GM23338 (cell line): ENCODE results near the gene ASGR1. TPM values are rescaled to one million over a fixed set of nuclear protein-coding genes. Genes with fewer than 3 reads are reported as not detected.

Source experiments
- ATAC-seq: fragments of 200-7000 bp; cut with Tn5 transposase; 3 replicates; pipeline ENCODE4 v1.9.1; 2020
- DNase-seq: peaks from one replicate; pipeline ENCODE4 v3.0.0-alpha.2; 2015; ENCODE audit warnings: low spot score
- H2AFZ ChIP-seq: fragments of 200-600 bp; sonication (generic); 2 replicates; pipeline ENCODE4 v1.8.0; 2016; ENCODE audit warnings: antibody characterized with exemption, mild to moderate bottlenecking, moderate library complexity
- H3F3A ChIP-seq: fragments of 200-600 bp; sonication (generic); replicated peaks from 2 replicates; pipeline ENCODE4 v1.8.0; 2017; ENCODE audit warnings: antibody characterized with exemption, mixed run types, low read depth
- H3K27ac ChIP-seq: fragments of 200-600 bp; sonication (generic); 2 replicates; pipeline ENCODE4 v1.6.1; 2016; ENCODE audit warnings: low read depth
- H3K27me3 ChIP-seq: fragments of 200-600 bp; sonication (generic); 2 replicates; pipeline ENCODE4 v1.8.0; 2016; ENCODE audit warnings: mild to moderate bottlenecking, mixed run types, moderate library complexity; ENCODE audit not compliant: insufficient read depth
- H3K36me3 ChIP-seq: fragments of 200-600 bp; sonication (generic); 2 replicates; pipeline ENCODE4 v1.8.0; 2016; ENCODE audit warnings: mild to moderate bottlenecking; ENCODE audit not compliant: insufficient read depth
- H3K4me1 ChIP-seq: fragments of 200-600 bp; sonication (generic); 2 replicates; pipeline ENCODE4 v1.8.0; 2016; ENCODE audit warnings: mild to moderate bottlenecking, moderate library complexity; ENCODE audit not compliant: insufficient read depth
- H3K4me2 ChIP-seq: fragments of 200-600 bp; sonication (generic); 2 replicates; pipeline ENCODE4 v1.7.1; 2017; ENCODE audit warnings: mixed run types
- H3K4me3 ChIP-seq: fragments of 200-600 bp; sonication (generic); 2 replicates; pipeline ENCODE4 v1.6.1; 2016; ENCODE audit warnings: mixed run types
- H3K79me2 ChIP-seq: fragments of 200-600 bp; sonication (generic); replicated peaks from 2 replicates; pipeline ENCODE4 v1.8.0; 2017; ENCODE audit warnings: mild to moderate bottlenecking; ENCODE audit not compliant: insufficient read depth
- H3K9me2 ChIP-seq: fragments of 200-600 bp; sonication (generic); 2 replicates; pipeline ENCODE4 v1.8.0; 2017; ENCODE audit not compliant: insufficient read depth
- H4K20me1 ChIP-seq: fragments of 200-600 bp; sonication (generic); replicated peaks from 2 replicates; pipeline ENCODE4 v1.8.0; 2017; ENCODE audit warnings: mild to moderate bottlenecking; ENCODE audit not compliant: insufficient read depth
- H3K27ac Mint-ChIP-seq: 2 replicates; pipeline ENCODE4 v1.8.0; 2020; ENCODE audit warnings: inconsistent platforms, mild to moderate bottlenecking, moderate library complexity, mixed read lengths
- H3K27me3 Mint-ChIP-seq: 3 replicates; pipeline ENCODE4 v1.8.0; 2022; ENCODE audit warnings: low read depth, mild to moderate bottlenecking, moderate library complexity, mixed read lengths, inconsistent platforms; ENCODE audit not compliant: insufficient read depth, poor library complexity
- H3K36me3 Mint-ChIP-seq: 3 replicates; pipeline ENCODE4 v1.8.0; 2021; ENCODE audit warnings: low read depth, mild to moderate bottlenecking, inconsistent platforms, moderate library complexity, mixed read lengths
- H3K4me1 Mint-ChIP-seq: 3 replicates; pipeline ENCODE4 v1.8.0; 2020; ENCODE audit warnings: mild to moderate bottlenecking, inconsistent platforms, mixed read lengths
- H3K4me3 Mint-ChIP-seq: 3 replicates; pipeline ENCODE4 v1.8.0; 2021; ENCODE audit warnings: moderate library complexity, mild to moderate bottlenecking, inconsistent platforms, mixed read lengths
- H3K9me3 Mint-ChIP-seq: 3 replicates; pipeline ENCODE4 v1.8.0; 2020; ENCODE audit warnings: moderate library complexity, mild to moderate bottlenecking, inconsistent platforms, mixed read lengths
- CREB1 ChIP-seq: fragments of 250-450 bp; sonication (Bioruptor Pico); IDR thresholded peaks from 2 replicates; pipeline ENCODE4 v1.5.0; 2020; ENCODE audit warnings: low read depth, mild to moderate bottlenecking, moderate library complexity
- EZH2phosphoT487 ChIP-seq: fragments of 200-600 bp; sonication (generic); IDR thresholded peaks from one replicate; pipeline ENCODE4 v1.8.1; 2018; ENCODE audit warnings: antibody characterized with exemption; ENCODE audit not compliant: unreplicated experiment
- NANOG ChIP-seq: IDR thresholded peaks from 2 replicates; pipeline ENCODE4 v1.6.1; 2016; ENCODE audit warnings: antibody characterized with exemption, borderline replicate concordance
- POLR2AphosphoS5 ChIP-seq: IDR thresholded peaks from 2 replicates; pipeline ENCODE4 v1.6.1; 2016; ENCODE audit warnings: antibody characterized with exemption, low read depth
- STAT1 ChIP-seq: IDR thresholded peaks from one replicate; pipeline ENCODE4 v1.6.1; 2016; ENCODE audit warnings: antibody characterized with exemption; ENCODE audit not compliant: unreplicated experiment
- ZNF114 ChIP-seq: fragments of 250-450 bp; sonication (Bioruptor Pico); IDR thresholded peaks from 2 replicates; pipeline ENCODE4 v1.5.0; 2020; ENCODE audit warnings: mild to moderate bottlenecking, moderate library complexity
- ZNF331 ChIP-seq: fragments of 250-450 bp; sonication (Bioruptor Pico); IDR thresholded peaks from 2 replicates; pipeline ENCODE4 v1.5.0; 2020; ENCODE audit warnings: low read depth, mild to moderate bottlenecking, moderate library complexity
- polyA plus RNA-seq: library from polyadenylated mRNA; unstranded; fragments of >200 nt; fragmentation: Nextera tagmentation; extraction: Ambion mirVana; gene quantifications from 2 replicates; pipeline ENCODE4 v1.2.1, GENCODE V29; 2016
- total RNA-seq: library from RNA; depleted of rRNA; stranded (reverse); fragments of >200 nt; shearing (Covaris generic); gene quantifications from 2 replicates; pipeline ENCODE4 v1.2.3, GENCODE V29; 2014
- TF ChIP-seq, protein P1 (sequence below): fragments of 250-450 bp; sonication (Bioruptor Pico); IDR thresholded peaks from 2 replicates; pipeline ENCODE4 v1.5.0; 2020; ENCODE audit warnings: mild to moderate bottlenecking, moderate library complexity

Gene ASGR1
- total and polyA plus RNA-seq, 2 experiments from 2014 or later = 8.3 to 9.0 TPM

DNA sequence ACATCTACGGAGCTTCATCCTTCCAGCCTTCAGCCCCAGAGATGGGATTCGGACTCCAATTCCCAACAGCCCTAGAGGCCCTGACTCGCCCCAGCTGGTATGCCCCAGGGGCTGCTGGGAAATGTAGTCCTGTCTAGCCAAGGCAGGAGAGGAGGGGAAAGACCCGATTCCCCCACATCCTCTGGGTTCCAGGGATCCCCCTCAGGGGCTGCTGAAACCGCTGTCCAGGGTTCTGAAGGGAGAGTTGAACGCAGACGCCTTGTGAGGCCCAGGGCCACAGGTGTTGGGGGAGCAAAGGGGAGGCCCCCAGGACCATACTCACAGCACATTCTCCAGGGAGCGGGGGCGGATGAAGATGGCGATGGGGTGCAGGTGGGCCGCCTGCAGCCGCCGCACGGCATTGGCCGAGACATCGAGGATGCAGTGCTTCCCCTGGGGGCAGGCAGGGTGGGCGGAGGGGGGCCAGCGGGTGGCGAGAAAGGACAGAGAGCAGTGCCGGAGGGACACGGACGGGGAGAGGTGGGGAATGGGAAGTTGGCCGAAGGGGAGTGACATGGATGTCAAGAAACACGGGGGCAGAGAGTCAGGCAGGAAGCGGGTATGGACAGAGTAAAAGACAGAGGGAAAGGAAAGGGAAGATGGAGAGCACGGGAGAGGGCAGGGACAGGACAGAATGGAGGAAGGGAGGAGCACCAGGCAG, 12.6 kb upstream of the ASGR1 start (continued):
- TF ChIP-seq, protein P1, sequence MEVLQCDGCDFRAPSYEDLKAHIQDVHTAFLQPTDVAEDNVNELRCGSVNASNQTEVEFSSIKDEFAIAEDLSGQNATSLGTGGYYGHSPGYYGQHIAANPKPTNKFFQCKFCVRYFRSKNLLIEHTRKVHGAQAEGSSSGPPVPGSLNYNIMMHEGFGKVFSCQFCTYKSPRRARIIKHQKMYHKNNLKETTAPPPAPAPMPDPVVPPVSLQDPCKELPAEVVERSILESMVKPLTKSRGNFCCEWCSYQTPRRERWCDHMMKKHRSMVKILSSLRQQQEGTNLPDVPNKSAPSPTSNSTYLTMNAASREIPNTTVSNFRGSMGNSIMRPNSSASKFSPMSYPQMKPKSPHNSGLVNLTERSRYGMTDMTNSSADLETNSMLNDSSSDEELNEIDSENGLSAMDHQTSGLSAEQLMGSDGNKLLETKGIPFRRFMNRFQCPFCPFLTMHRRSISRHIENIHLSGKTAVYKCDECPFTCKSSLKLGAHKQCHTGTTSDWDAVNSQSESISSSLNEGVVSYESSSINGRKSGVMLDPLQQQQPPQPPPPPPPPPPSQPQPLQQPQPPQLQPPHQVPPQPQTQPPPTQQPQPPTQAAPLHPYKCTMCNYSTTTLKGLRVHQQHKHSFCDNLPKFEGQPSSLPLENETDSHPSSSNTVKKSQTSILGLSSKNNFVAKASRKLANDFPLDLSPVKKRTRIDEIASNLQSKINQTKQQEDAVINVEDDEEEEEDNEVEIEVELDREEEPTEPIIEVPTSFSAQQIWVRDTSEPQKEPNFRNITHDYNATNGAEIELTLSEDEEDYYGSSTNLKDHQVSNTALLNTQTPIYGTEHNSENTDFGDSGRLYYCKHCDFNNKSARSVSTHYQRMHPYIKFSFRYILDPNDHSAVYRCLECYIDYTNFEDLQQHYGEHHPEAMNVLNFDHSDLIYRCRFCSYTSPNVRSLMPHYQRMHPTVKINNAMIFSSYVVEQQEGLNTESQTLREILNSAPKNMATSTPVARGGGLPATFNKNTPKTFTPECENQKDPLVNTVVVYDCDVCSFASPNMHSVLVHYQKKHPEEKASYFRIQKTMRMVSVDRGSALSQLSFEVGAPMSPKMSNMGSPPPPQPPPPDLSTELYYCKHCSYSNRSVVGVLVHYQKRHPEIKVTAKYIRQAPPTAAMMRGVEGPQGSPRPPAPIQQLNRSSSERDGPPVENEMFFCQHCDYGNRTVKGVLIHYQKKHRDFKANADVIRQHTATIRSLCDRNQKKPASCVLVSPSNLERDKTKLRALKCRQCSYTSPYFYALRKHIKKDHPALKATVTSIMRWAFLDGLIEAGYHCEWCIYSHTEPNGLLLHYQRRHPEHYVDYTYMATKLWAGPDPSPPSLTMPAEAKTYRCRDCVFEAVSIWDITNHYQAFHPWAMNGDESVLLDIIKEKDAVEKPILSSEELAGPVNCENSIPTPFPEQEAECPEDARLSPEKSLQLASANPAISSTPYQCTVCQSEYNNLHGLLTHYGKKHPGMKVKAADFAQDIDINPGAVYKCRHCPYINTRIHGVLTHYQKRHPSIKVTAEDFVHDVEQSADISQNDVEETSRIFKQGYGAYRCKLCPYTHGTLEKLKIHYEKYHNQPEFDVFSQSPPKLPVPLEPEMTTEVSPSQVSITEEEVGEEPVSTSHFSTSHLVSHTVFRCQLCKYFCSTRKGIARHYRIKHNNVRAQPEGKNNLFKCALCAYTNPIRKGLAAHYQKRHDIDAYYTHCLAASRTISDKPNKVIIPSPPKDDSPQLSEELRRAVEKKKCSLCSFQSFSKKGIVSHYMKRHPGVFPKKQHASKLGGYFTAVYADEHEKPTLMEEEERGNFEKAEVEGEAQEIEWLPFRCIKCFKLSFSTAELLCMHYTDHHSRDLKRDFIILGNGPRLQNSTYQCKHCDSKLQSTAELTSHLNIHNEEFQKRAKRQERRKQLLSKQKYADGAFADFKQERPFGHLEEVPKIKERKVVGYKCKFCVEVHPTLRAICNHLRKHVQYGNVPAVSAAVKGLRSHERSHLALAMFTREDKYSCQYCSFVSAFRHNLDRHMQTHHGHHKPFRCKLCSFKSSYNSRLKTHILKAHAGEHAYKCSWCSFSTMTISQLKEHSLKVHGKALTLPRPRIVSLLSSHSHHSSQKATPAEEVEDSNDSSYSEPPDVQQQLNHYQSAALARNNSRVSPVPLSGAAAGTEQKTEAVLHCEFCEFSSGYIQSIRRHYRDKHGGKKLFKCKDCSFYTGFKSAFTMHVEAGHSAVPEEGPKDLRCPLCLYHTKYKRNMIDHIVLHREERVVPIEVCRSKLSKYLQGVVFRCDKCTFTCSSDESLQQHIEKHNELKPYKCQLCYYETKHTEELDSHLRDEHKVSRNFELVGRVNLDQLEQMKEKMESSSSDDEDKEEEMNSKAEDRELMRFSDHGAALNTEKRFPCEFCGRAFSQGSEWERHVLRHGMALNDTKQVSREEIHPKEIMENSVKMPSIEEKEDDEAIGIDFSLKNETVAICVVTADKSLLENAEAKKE = no peak
- TF ChIP-seq NANOG (no peak), ZNF114 (no peak), POLR2AphosphoS5 (no peak)

DNA sequence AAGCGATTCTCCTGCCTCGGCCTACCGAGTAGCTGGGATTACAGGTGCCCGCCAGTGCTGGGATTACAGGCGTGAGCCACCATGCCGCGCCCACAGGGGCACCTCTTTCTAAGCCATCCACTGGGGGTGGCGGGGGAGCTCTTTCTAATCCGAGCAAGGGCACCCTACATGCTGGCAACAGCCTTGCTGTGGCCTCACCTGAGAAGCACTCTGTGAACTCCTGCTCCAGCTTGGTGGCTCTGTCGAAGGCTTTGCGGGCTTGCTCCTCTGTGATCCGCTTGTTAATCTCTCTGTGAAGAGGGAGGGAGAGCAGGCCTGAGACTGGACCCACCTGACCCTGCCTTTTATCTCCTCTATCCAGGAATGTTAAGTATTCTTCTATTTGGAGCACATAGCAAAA, 11.9 kb upstream of the ASGR1 start:
- no peak overlapping the region for H2AFZ ChIP-seq
- ATAC-seq (no peak), DNase-seq (no peak)
- Mint-ChIP-seq H3K27ac (no peak overlapping the region), H3K4me1 (peaks cover 2% of the 10 kb centered on the region; the same call in 2 of the 3 replicates), H3K9me3 (no peaks in the 10 kb centered on the region), H3K4me3 (no peak overlapping the region; the same call in 2 of the 3 replicates), H3K27me3 (peaks cover 11% of the 10 kb centered on the region), H3K36me3 (peaks cover 52% of the 10 kb centered on the region)
- no peak overlapping the region for H3K4me3 ChIP-seq
- H3F3A ChIP-seq = 0 out of 2 replicates have a peak, but pooled peaks cover 5% of the 10 kb centered on the region
- H4K20me1 ChIP-seq = peaks cover 7% of the 10 kb centered on the region
- no peaks in the 10 kb centered on the region for H3K9me2 ChIP-seq
- H3K27me3 ChIP-seq = no peaks in the 10 kb centered on the region
- no peak overlapping the region for H3K27ac ChIP-seq
- H3K4me1 ChIP-seq = no peaks in the 10 kb centered on the region; the same call in 1 of the 2 replicates
- no peaks in the 10 kb centered on the region; the same call in 1 of the 2 replicates for H3K36me3 ChIP-seq
- no peak overlapping the region for H3K4me2 ChIP-seq
- H3K79me2 ChIP-seq = no peaks in the 10 kb centered on the region
- TF ChIP-seq STAT1 (no peak), EZH2phosphoT487 (no peak), ZNF331 (CRISPR knock-in tag) (no peak), POLR2AphosphoS5 (no peak), CREB1 (CRISPR knock-in tag) (no peak), ZNF114 (no peak)
- TF ChIP-seq, protein P1 = no peak
